T-cell (primary cell): ENCODE measurements around the gene CDCA8. TPM values are rescaled to one million over a fixed set of nuclear protein-coding genes. Genes with fewer than 3 reads are reported as not detected.
"Not testable (repeated sequence)": the region's sequence is repeated elsewhere in the genome, so short reads cannot be mapped to it uniquely, and the experiment has no call there.

Source experiments
- ATAC-seq, 4 experiments: fragments of 200-7000 bp in 3 of 4; fragments of 150-1000 bp in 1 of 4; cut with Tn5 transposase; replicated peaks in 1 of 4; 1 replicate in 3 of 4; 2 replicates in 1 of 4; pipeline ENCODE4 v1.10.0; 2021; ENCODE audit warnings: moderate library complexity in 3 of 4, mild to moderate bottlenecking in 2 of 4, moderate number of reproducible peaks in 1 of 4
- CTCF ChIA-PET, 2 donors: fragments of 300-600 bp; sonication (Branson Sonifier 250); formaldehyde crosslinking; loops; one replicate each; lab custom pipeline; 2022; ENCODE audit warnings: antibody characterized with exemption in 2 of 2; lab: Charles Lee
- POLR2A ChIA-PET, 2 donors: fragments of 300-600 bp; sonication (Branson Sonifier 250); formaldehyde crosslinking; loops; one replicate each; lab custom pipeline; 2022; ENCODE audit warnings: antibody characterized with exemption in 2 of 2; lab: Charles Lee
- DNase-seq, 35 experiments: peaks; one replicate each; pipeline versions ENCODE4 v3.0.0 to v3.0.0-alpha.2; 2013 to 2023
- H3K27ac ChIP-seq: one replicate; pipeline ENCODE4 v1.5.1; 2013; ENCODE audit warnings: low read length
- H3K27me3 ChIP-seq, 2 experiments: replicated peaks in 1 of 2; 1 replicate in 1 of 2; 2 replicates in 1 of 2; pipeline versions ENCODE4 v1.6.1 to v1.7.0; 2013; ENCODE audit warnings: low read length in 1 of 2, mixed read lengths in 1 of 2; ENCODE audit not compliant: control insufficient read depth in 2 of 2, insufficient read depth in 2 of 2; ENCODE audit errors: extremely low read depth in 1 of 2
- H3K36me3 ChIP-seq, 2 donors: 1 replicate in 1 of 2; 2 replicates in 1 of 2; pipeline versions ENCODE4 v1.6.1 to v1.7.0; 2013; ENCODE audit warnings: low read length in 1 of 2; ENCODE audit not compliant: control insufficient read depth in 2 of 2, insufficient read depth in 1 of 2; ENCODE audit errors: extremely low read depth in 1 of 2
- H3K4me1 ChIP-seq, 2 experiments: 1 replicate in 1 of 2; 2 replicates in 1 of 2; pipeline versions ENCODE4 v1.6.1 to v1.7.0; 2013; ENCODE audit warnings: low read length in 2 of 2, mixed read lengths in 1 of 2; ENCODE audit not compliant: insufficient read depth in 2 of 2, control insufficient read depth in 1 of 2; ENCODE audit errors: extremely low read depth in 1 of 2
- H3K4me3 ChIP-seq, 2 donors: 1 replicate in 1 of 2; 2 replicates in 1 of 2; pipeline versions ENCODE4 v1.5.1 to v1.7.0; 2013; ENCODE audit warnings: mild to moderate bottlenecking in 2 of 2, low read length in 1 of 2, moderate library complexity in 1 of 2; ENCODE audit not compliant: control insufficient read depth in 1 of 2; ENCODE audit errors: extremely low read depth in 1 of 2
- H3K9me3 ChIP-seq: 2 replicates; pipeline ENCODE4 v1.7.0; 2013
- H3K27ac Mint-ChIP-seq, 2 donors: one replicate each; pipeline ENCODE4 v1.8.0; 2020 to 2021; ENCODE audit warnings: mild to moderate bottlenecking in 2 of 2, mixed read lengths in 2 of 2
- H3K27me3 Mint-ChIP-seq, 2 donors: one replicate each; pipeline ENCODE4 v1.8.0; 2021 to 2022; ENCODE audit warnings: mixed read lengths in 2 of 2
- H3K36me3 Mint-ChIP-seq: one replicate; pipeline ENCODE4 v1.8.0; 2021; ENCODE audit warnings: mixed read lengths
- H3K4me1 Mint-ChIP-seq, 3 donors: one replicate each; pipeline ENCODE4 v1.8.0; 2020 to 2022; ENCODE audit warnings: mixed read lengths in 3 of 3, mild to moderate bottlenecking in 1 of 3
- H3K4me3 Mint-ChIP-seq, 3 donors: one replicate each; pipeline ENCODE4 v1.8.0; 2020 to 2022; ENCODE audit warnings: mild to moderate bottlenecking in 3 of 3, mixed read lengths in 3 of 3, moderate library complexity in 3 of 3
- H3K9me3 Mint-ChIP-seq, 3 donors: one replicate each; pipeline ENCODE4 v1.8.0; 2020 to 2022; ENCODE audit warnings: mixed read lengths in 3 of 3
- WGBS: methylation state at CpG from one replicate; pipeline ENCODE4 v1.1.5; 2013; ENCODE audit warnings: missing lambda C conversion rate; ENCODE audit not compliant: insufficient coverage; 5-methylcytosine and 5-hydroxymethylcytosine counted together
- total RNA-seq, 35 experiments: library from RNA in 6 of 35; stranded (reverse) in 6 of 35; fragments of 120-200 nt in 1 of 35; gene quantifications; one replicate each; pipeline versions ENCODE4 v1.2.1 to v1.2.4 and lab custom pipeline; 2013 to 2026

Gene CDCA8
- total RNA-seq, 5 donors from 2014 or later (not counting 1 experiment from before 2014, with no cell fraction given) = 0.84 to 1.8 (median 1.3) TPM

- H3K27me3 ChIP-seq = peaks cover 0 to 44% of the 10 kb centered on the region in 2 experiments
- no peak for DNase-seq
- peaks cover 0 to 4% of the 10 kb centered on the region in 2 experiments for H3K4me1 ChIP-seq
- ATAC-seq = no peak
- CTCF ChIA-PET = no interaction called here
- Mint-ChIP-seq H3K4me3 (no peak overlapping the region), H3K4me1 (peaks cover 0 to 7% (median 2%) of the 10 kb centered on the region in 3 donors), H3K27me3 (peaks cover 48 to 52% of the 10 kb centered on the region in 2 donors), H3K9me3 (peaks cover 0 to 3% (median 0%) of the 10 kb centered on the region in 3 donors), H3K36me3 (no peaks in the 10 kb centered on the region), H3K27ac (no peak overlapping the region)
- H3K36me3 ChIP-seq = no peaks in the 10 kb centered on the region
- H3K4me3 ChIP-seq = no peak overlapping the region
- no peak overlapping the region for H3K27ac ChIP-seq
- POLR2A ChIA-PET = no interaction called here
- WGBS = 79% methylated on average over 9 of the region's 12 CpGs
- H3K9me3 ChIP-seq = no peaks in the 10 kb centered on the region
Measured at GRCh38 chr1:37732111-37732780, 39.9 kb downstream of the CDCA8 start.

GRCh38 chr1:37734629-37735591 lies 42.6 kb downstream of the CDCA8 start:
- ATAC-seq (no peak), DNase-seq (no peak)
- ChIA-PET CTCF (interaction anchor here in 1 of 2 donors (0.7 kb wide), 1 partner anchor 1622 kb away, joined by 3 read pairs; no protein-coding TSS in a partner anchor), POLR2A (no interaction called here)
- Histone ChIP-seq H3K27me3 (peaks cover 0 to 36% of the 10 kb centered on the region in 2 experiments), H3K9me3 (no peaks in the 10 kb centered on the region), H3K27ac (no peak overlapping the region), H3K4me1 (peaks cover 0 to 4% of the 10 kb centered on the region in 2 experiments), H3K4me3 (no peak overlapping the region), H3K36me3 (no peaks in the 10 kb centered on the region)
- peaks cover 0 to 7% (median 0%) of the 10 kb centered on the region in 3 donors for H3K9me3 Mint-ChIP-seq
- H3K27me3 Mint-ChIP-seq = peaks cover 38 to 44% of the 10 kb centered on the region in 2 donors
- H3K4me1 Mint-ChIP-seq = peaks cover 0 to 7% (median 2%) of the 10 kb centered on the region in 3 donors
- peak overlapping the region in 1 of 3 donors; percentile 35 for H3K4me3 Mint-ChIP-seq
- H3K36me3 Mint-ChIP-seq = no peaks in the 10 kb centered on the region
- WGBS = 42% methylated on average over 21 of the region's 32 CpGs
- no peak overlapping the region for H3K27ac Mint-ChIP-seq

GRCh38 chr1:37737975-37738374 lies 45.7 kb downstream of the CDCA8 start:
- H3K9me3 Mint-ChIP-seq, H3K36me3 ChIP-seq, H3K4me3 ChIP-seq, CTCF ChIA-PET, DNase-seq, H3K4me1 ChIP-seq, H3K27ac ChIP-seq, H3K36me3 Mint-ChIP-seq, H3K4me3 Mint-ChIP-seq, ATAC-seq, H3K4me1 Mint-ChIP-seq, H3K9me3 ChIP-seq, H3K27ac Mint-ChIP-seq: not testable (repeated sequence)
- POLR2A ChIA-PET = interaction anchor here in 1 of 2 donors (0.6 kb wide), 1 partner anchor 1990 kb away, joined by 3 read pairs; no protein-coding TSS in a partner anchor
- 82% methylated on average over 5 of the region's 7 CpGs for WGBS
- peaks cover 42 to 59% of the 10 kb centered on the region in 2 donors for H3K27me3 Mint-ChIP-seq
- H3K27me3 ChIP-seq = peaks cover 0 to 38% of the 10 kb centered on the region in 2 experiments

- CTCF ChIA-PET, H3K27ac Mint-ChIP-seq, H3K27ac ChIP-seq, H3K4me1 ChIP-seq, H3K9me3 ChIP-seq, ATAC-seq, H3K36me3 Mint-ChIP-seq, H3K36me3 ChIP-seq, DNase-seq, POLR2A ChIA-PET, H3K4me1 Mint-ChIP-seq, H3K9me3 Mint-ChIP-seq, H3K4me3 ChIP-seq, H3K4me3 Mint-ChIP-seq: not testable (repeated sequence)
- H3K27me3 Mint-ChIP-seq = peaks cover 36 to 56% of the 10 kb centered on the region in 2 donors
- peaks cover 0 to 31% of the 10 kb centered on the region in 2 experiments for H3K27me3 ChIP-seq
- 80% methylated on average over 3 of the region's 4 CpGs for WGBS
Measured at GRCh38 chr1:37738619-37739018, 46.3 kb downstream of the CDCA8 start.

GRCh38 chr1:37739222-37739621 lies 46.9 kb downstream of the CDCA8 start:
- Histone ChIP-seq H3K27me3 (peaks cover 0 to 27% of the 10 kb centered on the region in 2 experiments), H3K27ac (no peak overlapping the region), H3K4me1 (peaks cover 0 to 4% of the 10 kb centered on the region in 2 experiments), H3K9me3 (no peaks in the 10 kb centered on the region), H3K36me3 (no peaks in the 10 kb centered on the region), H3K4me3 (no peak overlapping the region)
- CTCF ChIA-PET = no interaction called here
- Mint-ChIP-seq H3K9me3 (peaks cover 0 to 7% (median 0%) of the 10 kb centered on the region in 3 donors), H3K4me1 (peaks cover 0 to 7% (median 2%) of the 10 kb centered on the region in 3 donors), H3K36me3 (no peaks in the 10 kb centered on the region), H3K27me3 (peaks cover 30 to 53% of the 10 kb centered on the region in 2 donors), H3K4me3 (no peak overlapping the region), H3K27ac (no peak overlapping the region)
- DNase-seq (no peak), ATAC-seq (peak in 1 of 4 experiments; percentile 20)
- POLR2A ChIA-PET = no interaction called here
- no CpG with 5 or more reads among the region's 2 CpGs for WGBS

GRCh38 chr1:37741130-37741529 lies 48.8 kb downstream of the CDCA8 start:
- Mint-ChIP-seq H3K4me3 (no peak overlapping the region), H3K36me3 (no peaks in the 10 kb centered on the region), H3K4me1 (no peaks in the 10 kb centered on the region), H3K27ac (no peak overlapping the region), H3K9me3 (peaks cover 0 to 7% (median 0%) of the 10 kb centered on the region in 3 donors), H3K27me3 (peaks cover 29 to 39% of the 10 kb centered on the region in 2 donors)
- no peak overlapping the region for H3K27ac ChIP-seq
- WGBS = 81% methylated on average over 2 of the region's 9 CpGs
- no peaks in the 10 kb centered on the region for H3K4me1 ChIP-seq
- H3K4me3 ChIP-seq = no peak overlapping the region
- no peak for DNase-seq
- peaks cover 0 to 16% of the 10 kb centered on the region in 2 experiments for H3K27me3 ChIP-seq
- no peak for ATAC-seq
- ChIA-PET CTCF (no interaction called here), POLR2A (no interaction called here)
- no peaks in the 10 kb centered on the region for H3K9me3 ChIP-seq
- no peaks in the 10 kb centered on the region for H3K36me3 ChIP-seq
